Measurements from ENCODE around the gene UCK2. TPM values are rescaled to one million over a fixed set of nuclear protein-coding genes. Genes with fewer than 3 reads are reported as not detected.

Gene UCK2
- total and polyA plus RNA-seq, 10 of the 15 experiments (the other 5 are each of a cell fraction or from before 2014, with no cell fraction given), result 55.3 to 106 (median 84.9) TPM

DNA sequence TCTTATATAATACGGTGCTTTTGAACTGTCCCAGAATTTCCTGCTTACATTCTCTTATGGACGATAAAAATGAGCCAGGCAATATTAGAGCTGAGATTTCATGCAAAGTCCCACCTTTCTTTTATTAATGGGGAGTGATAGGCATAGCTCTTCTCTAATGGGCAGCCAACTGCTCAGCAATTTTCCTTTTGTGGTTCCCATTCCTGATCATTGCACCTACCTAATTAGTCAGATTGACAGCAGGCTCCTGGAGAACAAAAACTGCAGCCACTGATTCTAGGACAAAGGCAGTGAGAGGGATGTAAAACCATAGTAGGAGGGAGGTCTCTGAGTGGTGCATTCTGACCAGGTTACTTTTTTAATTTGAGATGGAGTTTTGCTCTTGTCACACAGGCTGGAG, 110.4 kb downstream of the UCK2 start:
- H3K79me2 ChIP-seq (ENCODE audit: control insufficient read depth, insufficient read depth, low read length), result no peaks in the 10 kb centered on the region
- H3K4me1 ChIP-seq (ENCODE audit: control insufficient read depth, insufficient read depth, low read length), result no peaks in the 10 kb centered on the region
- H3K27me3 ChIP-seq (replicated peaks in 1 of 2; ENCODE audit: control insufficient read depth in 2 of 2, insufficient read depth in 2 of 2, low read length in 1 of 2), result no peaks in the 10 kb centered on the region; a peak in 1 of 4 replicates
- intact Hi-C loops (cut with micrococcal nuclease; ENCODE audit: unreplicated experiment), result no loop called here
- no peak overlapping the region for H3K4me3 ChIP-seq
- RAD21 ChIA-PET (ENCODE audit: unreplicated experiment), result no interaction called here
- in situ Hi-C loops (cut with MboI), result no loop called here
- H3K27ac ChIP-seq (ENCODE audit: control insufficient read depth, insufficient read depth), result no peak overlapping the region
- H4K20me1 ChIP-seq (ENCODE audit: control insufficient read depth, insufficient read depth), result no peaks in the 10 kb centered on the region
- CTCF ChIA-PET, result interaction anchor here (1.6 kb wide), 1 partner anchor 13 kb away, joined by 5 read pairs; no protein-coding TSS in a partner anchor
- no peaks in the 10 kb centered on the region; the same call in 2 of the 3 replicates for H3K9me3 ChIP-seq (replicated peaks; ENCODE audit: control insufficient read depth, insufficient read depth, low read length)
- H3K9ac ChIP-seq (ENCODE audit: control insufficient read depth, insufficient read depth, low read length), result no peak overlapping the region
- H3K4me2 ChIP-seq (ENCODE audit: control insufficient read depth, insufficient read depth), result no peak overlapping the region
- POLR2A ChIA-PET, result no interaction called here
- H3K36me3 ChIP-seq (ENCODE audit: control insufficient read depth in 2 of 2, insufficient read depth in 2 of 2, low read length in 1 of 2), result no peaks in the 10 kb centered on the region
- TF ChIP-seq, protein P1, sequence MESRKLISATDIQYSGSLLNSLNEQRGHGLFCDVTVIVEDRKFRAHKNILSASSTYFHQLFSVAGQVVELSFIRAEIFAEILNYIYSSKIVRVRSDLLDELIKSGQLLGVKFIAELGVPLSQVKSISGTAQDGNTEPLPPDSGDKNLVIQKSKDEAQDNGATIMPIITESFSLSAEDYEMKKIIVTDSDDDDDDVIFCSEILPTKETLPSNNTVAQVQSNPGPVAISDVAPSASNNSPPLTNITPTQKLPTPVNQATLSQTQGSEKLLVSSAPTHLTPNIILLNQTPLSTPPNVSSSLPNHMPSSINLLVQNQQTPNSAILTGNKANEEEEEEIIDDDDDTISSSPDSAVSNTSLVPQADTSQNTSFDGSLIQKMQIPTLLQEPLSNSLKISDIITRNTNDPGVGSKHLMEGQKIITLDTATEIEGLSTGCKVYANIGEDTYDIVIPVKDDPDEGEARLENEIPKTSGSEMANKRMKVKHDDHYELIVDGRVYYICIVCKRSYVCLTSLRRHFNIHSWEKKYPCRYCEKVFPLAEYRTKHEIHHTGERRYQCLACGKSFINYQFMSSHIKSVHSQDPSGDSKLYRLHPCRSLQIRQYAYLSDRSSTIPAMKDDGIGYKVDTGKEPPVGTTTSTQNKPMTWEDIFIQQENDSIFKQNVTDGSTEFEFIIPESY (IDR thresholded peaks at IDR 0.05), result no peak
- TF ChIP-seq ASH2L (IDR thresholded peaks at IDR 0.05; ENCODE audit: borderline replicate concordance, low read depth) (no peak), USF1 (IDR thresholded peaks at IDR 0.05; ENCODE audit: borderline replicate concordance, extremely low read length, insufficient read depth, low read depth, low read length) (no peak)
- 85% methylated on average over 2 of the region's 2 CpGs for WGBS (ENCODE audit: insufficient coverage, insufficient replicate concordance, low lambda C conversion rate, missing lambda C conversion rate)
- no peak for ATAC-seq
- BruUV-seq (replicated peaks), result no TSS peak
- no peak for DNase-seq (ENCODE audit: low read depth, low spot score)
- no peak overlapping the region for H2AFZ ChIP-seq (ENCODE audit: control insufficient read depth, low read depth, low read length)
- no peak for FAIRE-seq
- SMC1A ChIA-PET (ENCODE audit: uncharacterized antibody, unreplicated experiment), result no interaction called here

GRCh38 chr1:165938844-165939243, 111.4 kb downstream of the UCK2 start:
- 0% methylated on average over 2 of the region's 2 CpGs for WGBS (ENCODE audit: insufficient coverage, insufficient replicate concordance, low lambda C conversion rate, missing lambda C conversion rate)
- TF ChIP-seq BCL3 (IDR thresholded peaks at IDR 0.05; ENCODE audit: borderline replicate concordance, insufficient read depth, low read depth, low read length, poor library complexity, severe bottlenecking) (no peak), NR2F1 (conservative IDR thresholded peaks at IDR 0.05) (no peak), SPI1 (IDR thresholded peaks at IDR 0.05; ENCODE audit: borderline replicate concordance, insufficient read depth, low read depth, low read length) (no peak), BRCA1 (IDR thresholded peaks at IDR 0.05; ENCODE audit: low read depth, low read length) (no peak), POU2F2 (IDR thresholded peaks at IDR 0.05; ENCODE audit: borderline replicate concordance, low read depth, low read length) (no peak), ESRRA (IDR thresholded peaks at IDR 0.05; ENCODE audit: low read length) (no peak), MTA2 (IDR thresholded peaks at IDR 0.05; ENCODE audit: low read depth) (no peak)

More at GRCh38 chr1:165938844-165939243, 111.4 kb downstream of the UCK2 start:
- no peaks in the 10 kb centered on the region for H4K20me1 ChIP-seq (ENCODE audit: control insufficient read depth, insufficient read depth)
- H3K4me1 ChIP-seq (ENCODE audit: control insufficient read depth, insufficient read depth, low read length), result no peaks in the 10 kb centered on the region
- no peaks in the 10 kb centered on the region for H3K79me2 ChIP-seq (ENCODE audit: control insufficient read depth, insufficient read depth, low read length)
- H3K4me2 ChIP-seq (ENCODE audit: control insufficient read depth, insufficient read depth), result no peak overlapping the region
- H3K9me3 ChIP-seq (replicated peaks; ENCODE audit: control insufficient read depth, insufficient read depth, low read length), result no peaks in the 10 kb centered on the region; the same call in 2 of the 3 replicates
- SMC1A ChIA-PET (ENCODE audit: uncharacterized antibody, unreplicated experiment), result no interaction called here
- POLR2A ChIA-PET, result no interaction called here
- BruUV-seq (replicated peaks), result no TSS peak
- no peak overlapping the region for H3K9ac ChIP-seq (ENCODE audit: control insufficient read depth, insufficient read depth, low read length)
- H3K27ac ChIP-seq (ENCODE audit: control insufficient read depth, insufficient read depth), result no peak overlapping the region
- intact Hi-C loops (cut with micrococcal nuclease; ENCODE audit: unreplicated experiment) (no loop called here), in situ Hi-C loops (cut with MboI) (no loop called here)
- no peak for DNase-seq (ENCODE audit: low read depth, low spot score)
- no peak for FAIRE-seq
- no peaks in the 10 kb centered on the region; a peak in 1 of 4 replicates for H3K27me3 ChIP-seq (replicated peaks in 1 of 2; ENCODE audit: control insufficient read depth in 2 of 2, insufficient read depth in 2 of 2, low read length in 1 of 2)
- H3K36me3 ChIP-seq (ENCODE audit: control insufficient read depth in 2 of 2, insufficient read depth in 2 of 2, low read length in 1 of 2), result no peaks in the 10 kb centered on the region
- no peak overlapping the region for H3K4me3 ChIP-seq
- no peak for ATAC-seq
- CTCF ChIA-PET, result no interaction called here
- H2AFZ ChIP-seq (ENCODE audit: control insufficient read depth, low read depth, low read length), result no peak overlapping the region
- RAD21 ChIA-PET (ENCODE audit: unreplicated experiment), result no interaction called here
